Epithelial cell of esophagus (primary cell): ENCODE results near the gene MDM4.
A peak's percentile ranks its signal among the peaks of the same experiment; 100 is the strongest.
"Not testable (repeated sequence)": the region's sequence is repeated elsewhere in the genome, so short reads cannot be mapped to it uniquely, and the experiment has no call there.

Experiments used
- DNase-seq: peaks from one replicate; pipeline ENCODE4 v3.0.0; 2010; ENCODE audit warnings: low read depth
- H3K4me3 ChIP-seq: 2 replicates; pipeline ENCODE4 v1.5.1; 2011; ENCODE audit warnings: mild to moderate bottlenecking, low read length, control low read depth
- TF ChIP-seq, protein P1 (sequence below): IDR thresholded peaks from 2 replicates; pipeline ENCODE4 v1.5.1; 2011; ENCODE audit warnings: low read depth, mild to moderate bottlenecking, low read length, control low read depth, inconsistent platforms; ENCODE audit not compliant: insufficient read depth; ENCODE audit errors: missing control alignments

The MDM4 gene

GRCh38 chr1:204567071-204567470, 50.9 kb downstream of the MDM4 start:
- peak; percentile 48 for DNase-seq
- TF ChIP-seq, protein P1, sequence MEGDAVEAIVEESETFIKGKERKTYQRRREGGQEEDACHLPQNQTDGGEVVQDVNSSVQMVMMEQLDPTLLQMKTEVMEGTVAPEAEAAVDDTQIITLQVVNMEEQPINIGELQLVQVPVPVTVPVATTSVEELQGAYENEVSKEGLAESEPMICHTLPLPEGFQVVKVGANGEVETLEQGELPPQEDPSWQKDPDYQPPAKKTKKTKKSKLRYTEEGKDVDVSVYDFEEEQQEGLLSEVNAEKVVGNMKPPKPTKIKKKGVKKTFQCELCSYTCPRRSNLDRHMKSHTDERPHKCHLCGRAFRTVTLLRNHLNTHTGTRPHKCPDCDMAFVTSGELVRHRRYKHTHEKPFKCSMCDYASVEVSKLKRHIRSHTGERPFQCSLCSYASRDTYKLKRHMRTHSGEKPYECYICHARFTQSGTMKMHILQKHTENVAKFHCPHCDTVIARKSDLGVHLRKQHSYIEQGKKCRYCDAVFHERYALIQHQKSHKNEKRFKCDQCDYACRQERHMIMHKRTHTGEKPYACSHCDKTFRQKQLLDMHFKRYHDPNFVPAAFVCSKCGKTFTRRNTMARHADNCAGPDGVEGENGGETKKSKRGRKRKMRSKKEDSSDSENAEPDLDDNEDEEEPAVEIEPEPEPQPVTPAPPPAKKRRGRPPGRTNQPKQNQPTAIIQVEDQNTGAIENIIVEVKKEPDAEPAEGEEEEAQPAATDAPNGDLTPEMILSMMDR: no peak
- H3K4me3 ChIP-seq: no peak overlapping the region

- no peak overlapping the region for H3K4me3 ChIP-seq
- DNase-seq: peak; percentile 24
- TF ChIP-seq, protein P1: no peak
These were observed 52.5 kb downstream of the MDM4 start for GRCh38 chr1:204568576-204569315.

DNA sequence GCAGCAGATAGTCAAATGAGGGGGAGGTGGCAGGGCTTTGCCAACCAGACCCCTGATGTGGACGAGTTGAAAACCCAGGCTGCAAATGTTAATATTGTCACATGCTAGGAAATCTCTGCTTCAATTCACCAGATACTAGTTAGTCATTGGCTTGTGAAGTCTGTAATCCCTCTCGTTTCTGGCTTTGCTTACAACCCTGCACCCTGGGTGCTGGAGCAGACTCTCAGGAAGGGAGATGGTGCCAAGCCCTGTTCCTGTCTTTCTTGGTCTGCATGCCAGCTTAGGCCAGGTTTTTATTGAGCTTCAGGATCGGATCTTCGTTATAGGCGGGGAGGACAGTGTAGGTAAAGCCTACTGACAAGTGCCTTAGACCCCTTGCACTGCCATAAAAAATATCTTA, 53.3 kb downstream of the MDM4 start:
- no peak overlapping the region for H3K4me3 ChIP-seq
- no peak for DNase-seq
- TF ChIP-seq, protein P1: no peak

- peak; percentile 28 for DNase-seq
- H3K4me3 ChIP-seq: not testable (repeated sequence)
These were observed 53.8 kb downstream of the MDM4 start for GRCh38 chr1:204570021-204570420.

DNA sequence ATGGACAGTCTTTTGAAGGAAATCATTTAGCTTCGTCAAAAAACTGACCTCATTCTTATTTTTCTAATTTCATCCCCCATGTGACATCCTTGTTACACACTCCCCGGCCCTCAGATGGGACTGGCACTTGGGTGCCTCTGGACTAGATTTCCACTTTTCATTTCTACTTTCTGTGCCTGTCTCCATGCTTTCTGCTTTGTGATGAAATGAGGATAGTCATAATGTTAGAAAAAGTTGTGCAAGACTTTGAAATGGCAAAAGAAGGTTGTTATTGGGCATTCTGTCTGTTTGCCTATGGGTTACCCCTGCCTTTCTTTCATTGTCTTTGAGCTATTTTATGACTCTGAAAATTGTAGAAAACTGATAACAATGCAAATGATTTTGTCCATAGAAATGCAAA, 54.9 kb downstream of the MDM4 start:
- no peak overlapping the region for H3K4me3 ChIP-seq
- TF ChIP-seq, protein P1: no peak
- DNase-seq: peak; percentile 17

DNA sequence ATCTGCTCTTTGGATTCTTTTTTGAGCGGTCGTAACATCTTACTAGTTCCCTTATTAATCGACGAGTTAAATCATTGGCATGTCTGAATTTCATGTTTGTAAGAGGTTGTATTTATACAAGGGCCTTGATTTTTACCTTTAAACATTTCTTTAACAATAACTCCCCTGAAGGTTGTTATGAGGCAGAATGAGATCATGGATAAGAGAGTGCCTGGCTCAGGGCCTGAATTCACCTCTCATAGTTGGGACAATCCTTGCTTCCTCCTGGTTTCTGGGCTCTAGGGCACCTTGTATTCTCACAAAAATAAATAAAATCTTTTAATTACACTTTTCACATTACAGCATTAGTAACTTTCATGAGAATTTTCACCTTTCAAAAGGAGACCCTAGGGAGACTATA, 55.4 kb downstream of the MDM4 start:
- no peak overlapping the region for H3K4me3 ChIP-seq
- DNase-seq: peak; percentile 46
- TF ChIP-seq, protein P1: no peak

- TF ChIP-seq, protein P1: no peak
- peak; percentile 67 for DNase-seq
- H3K4me3 ChIP-seq: no peak overlapping the region
These were observed 57.0 kb downstream of the MDM4 start for GRCh38 chr1:204572923-204573922.
